Measurements from ENCODE around the gene GOLIM4.

GOLIM4 gene

DNA sequence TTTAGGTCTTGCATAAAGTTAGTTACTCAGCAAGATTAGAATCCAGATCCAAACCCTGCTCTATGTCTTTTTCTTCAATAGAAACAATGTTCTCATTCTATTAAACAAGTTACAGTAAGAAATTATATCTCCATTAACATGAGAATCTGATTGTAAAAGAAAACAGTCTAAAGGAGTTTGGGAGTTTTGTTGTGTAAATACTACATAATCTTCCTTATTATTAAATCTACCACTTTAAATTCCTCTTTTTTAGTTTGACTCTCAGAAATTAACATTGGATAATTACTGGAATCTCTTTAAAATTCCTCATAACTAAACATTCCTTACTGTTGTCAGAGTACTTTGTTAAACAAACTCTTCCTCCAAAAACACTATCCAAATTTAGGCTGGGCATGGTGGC is 1.7 kb upstream of the GOLIM4 start:
- H3K4me3 ChIP-seq (ENCODE audit: low read depth, low read length), result no peak overlapping the region
- TF ChIP-seq CTCF (IDR thresholded peaks at IDR 0.05; ENCODE audit: borderline replicate concordance, insufficient read depth, low read depth, low read length), result no peak

- peak overlapping the region; percentile 92 for H3K4me3 ChIP-seq (ENCODE audit: low read depth, low read length)
- no peak for TF ChIP-seq CTCF (IDR thresholded peaks at IDR 0.05; ENCODE audit: borderline replicate concordance, insufficient read depth, low read depth, low read length)
Observed at GRCh38 chr3:168096210-168096652, 507 bp upstream of the GOLIM4 start.

- TF ChIP-seq CTCF (IDR thresholded peaks at IDR 0.05; ENCODE audit: borderline replicate concordance, insufficient read depth, low read depth, low read length), result 0 out of 2 replicates have a peak, but pooled peaks have one; percentile 20
Observed at GRCh38 chr3:168094877-168095610, 680 bp downstream of the GOLIM4 start.

DNA sequence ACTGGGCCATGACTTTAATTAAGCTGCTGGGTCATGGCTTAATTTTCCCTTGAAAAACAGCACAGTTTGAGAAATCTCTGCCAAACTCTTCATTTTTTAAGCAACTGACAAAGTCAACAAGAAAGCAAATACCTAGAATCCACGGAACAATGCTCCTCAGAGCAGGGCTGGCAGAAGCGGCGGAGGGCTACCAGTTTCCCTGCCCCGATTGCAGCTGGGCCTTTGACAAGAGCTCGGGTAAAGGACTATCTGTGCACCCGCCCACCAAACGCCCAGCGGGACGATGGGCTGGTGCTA is 1.2 kb downstream of the GOLIM4 start:
- H3K4me3 ChIP-seq (ENCODE audit: low read depth, low read length), result peak overlapping the region; percentile 92
- no peak for TF ChIP-seq CTCF (IDR thresholded peaks at IDR 0.05; ENCODE audit: borderline replicate concordance, insufficient read depth, low read depth, low read length)

More at GRCh38 chr3:168094877-168095610, 680 bp downstream of the GOLIM4 start:
- peak overlapping the region; percentile 92 for H3K4me3 ChIP-seq (ENCODE audit: low read depth, low read length)

DNA sequence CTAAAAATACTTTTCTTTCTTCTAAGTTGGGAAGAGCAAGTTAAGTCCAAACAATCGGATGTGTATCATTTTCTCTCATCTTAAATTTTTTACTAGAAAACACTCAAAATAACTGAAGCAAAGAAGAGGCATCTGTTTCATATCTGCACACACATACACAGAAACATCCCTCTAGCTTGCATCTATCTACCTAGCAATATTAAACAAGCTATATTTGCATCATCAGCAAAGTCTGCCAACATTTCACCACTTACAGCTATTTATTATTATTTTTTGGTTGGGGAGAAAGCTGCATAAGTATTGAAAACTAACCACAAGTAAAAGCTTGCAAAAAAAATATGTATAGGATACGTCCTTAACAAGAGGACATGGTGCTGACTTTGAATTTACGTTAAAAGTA is 1.9 kb downstream of the GOLIM4 start:
- no peak for TF ChIP-seq CTCF (IDR thresholded peaks at IDR 0.05; ENCODE audit: borderline replicate concordance, insufficient read depth, low read depth, low read length)
- peak overlapping the region; percentile 92 for H3K4me3 ChIP-seq (ENCODE audit: low read depth, low read length)

DNA sequence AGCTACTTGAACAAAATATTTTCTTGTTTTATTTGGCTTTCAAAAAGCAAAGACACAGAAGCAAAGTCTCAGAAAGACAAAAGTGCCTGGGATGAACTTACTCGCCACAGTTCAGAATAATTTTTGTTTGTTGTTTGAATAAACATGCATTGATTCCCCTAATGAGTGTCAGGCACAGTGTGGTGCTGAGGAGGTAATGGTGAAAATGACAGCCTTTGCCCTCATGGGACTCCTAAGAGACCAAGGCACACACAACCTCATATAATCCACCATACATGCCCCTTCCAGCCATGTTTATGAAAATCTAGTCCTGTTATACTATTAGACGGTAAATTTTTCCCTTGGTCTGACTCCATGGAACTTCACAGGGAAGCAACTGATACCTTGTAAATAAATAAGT is 2.5 kb downstream of the GOLIM4 start:
- no peak for TF ChIP-seq CTCF (IDR thresholded peaks at IDR 0.05; ENCODE audit: borderline replicate concordance, insufficient read depth, low read depth, low read length)

DNA sequence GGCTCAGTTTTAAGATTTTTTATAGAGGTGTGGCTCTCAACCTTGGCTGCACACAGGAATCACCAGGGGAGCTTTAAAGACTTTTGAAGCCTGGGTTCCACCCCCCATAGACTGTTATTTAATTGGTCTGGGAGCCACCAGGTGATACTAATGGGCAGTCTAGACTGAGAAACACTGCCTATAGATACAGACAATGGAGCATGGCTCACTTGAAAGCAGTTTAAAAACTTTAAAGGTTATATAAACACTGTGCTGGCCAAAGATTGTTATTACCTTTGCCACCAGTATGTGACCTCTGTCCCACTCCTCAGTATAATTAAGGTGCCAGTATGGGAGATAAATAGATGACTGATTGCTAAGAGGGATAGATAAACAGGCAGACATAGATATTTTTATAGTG is 3.8 kb downstream of the GOLIM4 start:
- no peak overlapping the region for H3K4me3 ChIP-seq (ENCODE audit: low read depth, low read length)
- no peak for TF ChIP-seq CTCF (IDR thresholded peaks at IDR 0.05; ENCODE audit: borderline replicate concordance, insufficient read depth, low read depth, low read length)

More for the DNA sequence above, 2.5 kb downstream of the GOLIM4 start:
- peak overlapping the region; percentile 36 for H3K4me3 ChIP-seq (ENCODE audit: low read depth, low read length)

All from GM12875 (cell line).